ENCODE data around the gene DNAH6.
"Not testable (repeated sequence)": the region's sequence is repeated elsewhere in the genome, so short reads cannot be mapped to it uniquely, and the experiment has no call there.

DNAH6 gene

GRCh38 chr2:84551526-84551925 is 35.2 kb downstream of the DNAH6 start:
- H3K36me3 ChIP-seq (ENCODE audit: control insufficient read depth, insufficient read depth, low read length); H3K27me3 ChIP-seq (ENCODE audit: control insufficient read depth, insufficient read depth, low read length); H3K9ac ChIP-seq (ENCODE audit: low read depth, low read length); H3K4me1 ChIP-seq (ENCODE audit: control insufficient read depth, insufficient read depth, low read length); H3K9me3 ChIP-seq (ENCODE audit: control insufficient read depth, insufficient read depth, low read length); H3K4me3 ChIP-seq (ENCODE audit: low read depth, low read length): not testable (repeated sequence)

- Histone ChIP-seq H3K36me3 (ENCODE audit: control insufficient read depth, insufficient read depth, low read length) (no peaks in the 10 kb centered on the region), H3K9ac (ENCODE audit: low read depth, low read length) (no peak overlapping the region), H3K4me3 (ENCODE audit: low read depth, low read length) (no peak overlapping the region), H3K9me3 (ENCODE audit: control insufficient read depth, insufficient read depth, low read length) (no peaks in the 10 kb centered on the region), H3K27me3 (ENCODE audit: control insufficient read depth, insufficient read depth, low read length) (no peaks in the 10 kb centered on the region), H3K4me1 (ENCODE audit: control insufficient read depth, insufficient read depth, low read length) (no peaks in the 10 kb centered on the region)
Observed at GRCh38 chr2:84556190-84556589, 39.9 kb downstream of the DNAH6 start.

- Histone ChIP-seq H3K4me1 (ENCODE audit: control insufficient read depth, insufficient read depth, low read length) (no peaks in the 10 kb centered on the region), H3K4me3 (ENCODE audit: low read depth, low read length) (no peak overlapping the region), H3K9ac (ENCODE audit: low read depth, low read length) (no peak overlapping the region), H3K27me3 (ENCODE audit: control insufficient read depth, insufficient read depth, low read length) (no peaks in the 10 kb centered on the region), H3K36me3 (ENCODE audit: control insufficient read depth, insufficient read depth, low read length) (no peaks in the 10 kb centered on the region), H3K9me3 (ENCODE audit: control insufficient read depth, insufficient read depth, low read length) (no peaks in the 10 kb centered on the region)
Observed at GRCh38 chr2:84559838-84560237, 43.5 kb downstream of the DNAH6 start.

GRCh38 chr2:84579661-84580060 is 63.4 kb downstream of the DNAH6 start:
- Histone ChIP-seq H3K36me3 (ENCODE audit: control insufficient read depth, insufficient read depth, low read length) (no peaks in the 10 kb centered on the region), H3K9me3 (ENCODE audit: control insufficient read depth, insufficient read depth, low read length) (no peaks in the 10 kb centered on the region), H3K4me3 (ENCODE audit: low read depth, low read length) (no peak overlapping the region), H3K4me1 (ENCODE audit: control insufficient read depth, insufficient read depth, low read length) (no peaks in the 10 kb centered on the region), H3K27me3 (ENCODE audit: control insufficient read depth, insufficient read depth, low read length) (no peaks in the 10 kb centered on the region), H3K9ac (ENCODE audit: low read depth, low read length) (no peak overlapping the region)

GRCh38 chr2:84603911-84604310 is 87.6 kb downstream of the DNAH6 start:
- H3K4me3 ChIP-seq (ENCODE audit: low read depth, low read length) = no peak overlapping the region
- no peaks in the 10 kb centered on the region for H3K36me3 ChIP-seq (ENCODE audit: control insufficient read depth, insufficient read depth, low read length)
- H3K27me3 ChIP-seq (ENCODE audit: control insufficient read depth, insufficient read depth, low read length) = no peaks in the 10 kb centered on the region
- no peaks in the 10 kb centered on the region for H3K4me1 ChIP-seq (ENCODE audit: control insufficient read depth, insufficient read depth, low read length)
- no peak overlapping the region for H3K9ac ChIP-seq (ENCODE audit: low read depth, low read length)
- H3K9me3 ChIP-seq (ENCODE audit: control insufficient read depth, insufficient read depth, low read length) = no peaks in the 10 kb centered on the region

GRCh38 chr2:84613082-84613481 is 96.8 kb downstream of the DNAH6 start:
- no peaks in the 10 kb centered on the region for H3K4me1 ChIP-seq (ENCODE audit: control insufficient read depth, insufficient read depth, low read length)
- no peaks in the 10 kb centered on the region for H3K27me3 ChIP-seq (ENCODE audit: control insufficient read depth, insufficient read depth, low read length)
- no peaks in the 10 kb centered on the region for H3K36me3 ChIP-seq (ENCODE audit: control insufficient read depth, insufficient read depth, low read length)
- H3K9ac ChIP-seq (ENCODE audit: low read depth, low read length) = no peak overlapping the region
- no peaks in the 10 kb centered on the region for H3K9me3 ChIP-seq (ENCODE audit: control insufficient read depth, insufficient read depth, low read length)
- H3K4me3 ChIP-seq (ENCODE audit: low read depth, low read length) = no peak overlapping the region

GRCh38 chr2:84619794-84620371 is 103.6 kb downstream of the DNAH6 start:
- Histone ChIP-seq H3K9ac (ENCODE audit: low read depth, low read length) (no peak overlapping the region), H3K9me3 (ENCODE audit: control insufficient read depth, insufficient read depth, low read length) (no peaks in the 10 kb centered on the region), H3K4me1 (ENCODE audit: control insufficient read depth, insufficient read depth, low read length) (no peaks in the 10 kb centered on the region), H3K27me3 (ENCODE audit: control insufficient read depth, insufficient read depth, low read length) (no peaks in the 10 kb centered on the region), H3K4me3 (ENCODE audit: low read depth, low read length) (no peak overlapping the region), H3K36me3 (ENCODE audit: control insufficient read depth, insufficient read depth, low read length) (no peaks in the 10 kb centered on the region)

- Histone ChIP-seq H3K4me1 (ENCODE audit: control insufficient read depth, insufficient read depth, low read length) (no peaks in the 10 kb centered on the region), H3K36me3 (ENCODE audit: control insufficient read depth, insufficient read depth, low read length) (no peaks in the 10 kb centered on the region), H3K27me3 (ENCODE audit: control insufficient read depth, insufficient read depth, low read length) (no peaks in the 10 kb centered on the region), H3K9ac (ENCODE audit: low read depth, low read length) (no peak overlapping the region), H3K9me3 (ENCODE audit: control insufficient read depth, insufficient read depth, low read length) (no peaks in the 10 kb centered on the region), H3K4me3 (ENCODE audit: low read depth, low read length) (no peak overlapping the region)
Observed at GRCh38 chr2:84628486-84628885, 112.2 kb downstream of the DNAH6 start.

GRCh38 chr2:84629550-84629949 is 113.3 kb downstream of the DNAH6 start:
- Histone ChIP-seq H3K9ac (ENCODE audit: low read depth, low read length) (no peak overlapping the region), H3K27me3 (ENCODE audit: control insufficient read depth, insufficient read depth, low read length) (no peaks in the 10 kb centered on the region), H3K36me3 (ENCODE audit: control insufficient read depth, insufficient read depth, low read length) (no peaks in the 10 kb centered on the region), H3K4me1 (ENCODE audit: control insufficient read depth, insufficient read depth, low read length) (no peaks in the 10 kb centered on the region), H3K4me3 (ENCODE audit: low read depth, low read length) (no peak overlapping the region), H3K9me3 (ENCODE audit: control insufficient read depth, insufficient read depth, low read length) (no peaks in the 10 kb centered on the region)

GRCh38 chr2:84631047-84631446 is 114.7 kb downstream of the DNAH6 start:
- Histone ChIP-seq H3K36me3 (ENCODE audit: control insufficient read depth, insufficient read depth, low read length) (no peaks in the 10 kb centered on the region), H3K27me3 (ENCODE audit: control insufficient read depth, insufficient read depth, low read length) (no peaks in the 10 kb centered on the region), H3K9me3 (ENCODE audit: control insufficient read depth, insufficient read depth, low read length) (no peaks in the 10 kb centered on the region), H3K9ac (ENCODE audit: low read depth, low read length) (no peak overlapping the region), H3K4me3 (ENCODE audit: low read depth, low read length) (no peak overlapping the region), H3K4me1 (ENCODE audit: control insufficient read depth, insufficient read depth, low read length) (no peaks in the 10 kb centered on the region)

GRCh38 chr2:84631985-84632384 is 115.7 kb downstream of the DNAH6 start:
- Histone ChIP-seq H3K27me3 (ENCODE audit: control insufficient read depth, insufficient read depth, low read length) (no peaks in the 10 kb centered on the region), H3K4me1 (ENCODE audit: control insufficient read depth, insufficient read depth, low read length) (no peaks in the 10 kb centered on the region), H3K9ac (ENCODE audit: low read depth, low read length) (no peak overlapping the region), H3K9me3 (ENCODE audit: control insufficient read depth, insufficient read depth, low read length) (no peaks in the 10 kb centered on the region), H3K36me3 (ENCODE audit: control insufficient read depth, insufficient read depth, low read length) (no peaks in the 10 kb centered on the region), H3K4me3 (ENCODE audit: low read depth, low read length) (no peak overlapping the region)

- Histone ChIP-seq H3K27me3 (ENCODE audit: control insufficient read depth, insufficient read depth, low read length) (no peaks in the 10 kb centered on the region), H3K4me3 (ENCODE audit: low read depth, low read length) (no peak overlapping the region), H3K9me3 (ENCODE audit: control insufficient read depth, insufficient read depth, low read length) (no peaks in the 10 kb centered on the region), H3K9ac (ENCODE audit: low read depth, low read length) (no peak overlapping the region), H3K4me1 (ENCODE audit: control insufficient read depth, insufficient read depth, low read length) (no peaks in the 10 kb centered on the region), H3K36me3 (ENCODE audit: control insufficient read depth, insufficient read depth, low read length) (no peaks in the 10 kb centered on the region)
Observed at GRCh38 chr2:84636080-84636971, 120.0 kb downstream of the DNAH6 start.
